OCI-LY7 (cell line): Measurements from ENCODE around the gene NAPSA. TPM values are rescaled to one million over a fixed set of nuclear protein-coding genes. Genes with fewer than 3 reads are reported as not detected.
A peak's percentile ranks its signal among the peaks of the same experiment; 100 is the strongest.

Source experiments
- BruUV-seq: library from RNA; stranded (reverse); fragments of 400-500 nt; replicated peaks from 2 replicates; lab custom pipeline; 2021; lab: Mats Ljungman, UMichigan
- CTCF ChIA-PET: fragments of 300-600 bp; sonication (Branson Sonifier 250); formaldehyde crosslinking; loops from one replicate; lab custom pipeline; 2022; ENCODE audit warnings: antibody characterized with exemption; ENCODE audit not compliant: unreplicated experiment; lab: Charles Lee
- POLR2A ChIA-PET: fragments of 300-600 bp; sonication (Branson Sonifier 250); formaldehyde crosslinking; loops from one replicate; lab custom pipeline; 2022; ENCODE audit warnings: antibody characterized with exemption; lab: Charles Lee
- DNase-seq: peaks from one replicate; pipeline ENCODE4 v3.0.0-alpha.2; 2015; ENCODE audit warnings: low spot score
- H2AFZ ChIP-seq: fragments of 200-600 bp; sonication (generic), shearing (Covaris generic); 2 replicates; pipeline ENCODE4 v1.6.1; 2014; ENCODE audit warnings: mild to moderate bottlenecking, antibody characterized with exemption, low read length, moderate library complexity
- H3K27ac ChIP-seq: fragments of 200-600 bp; sonication (generic); 2 replicates; pipeline ENCODE4 v1.5.1; 2014; ENCODE audit warnings: mixed run types, low read depth, mild to moderate bottlenecking, moderate library complexity, low read length, inconsistent platforms; ENCODE audit not compliant: poor library complexity, severe bottlenecking
- H3K36me3 ChIP-seq: fragments of 200-600 bp; sonication (generic); 2 replicates; pipeline ENCODE4 v1.6.1; 2014; ENCODE audit warnings: mild to moderate bottlenecking, antibody characterized with exemption, low read length, moderate library complexity, mixed read lengths; ENCODE audit not compliant: insufficient read depth
- H3K4me1 ChIP-seq: fragments of 200-600 bp; sonication (generic); 2 replicates; pipeline ENCODE4 v1.5.1; 2014; ENCODE audit warnings: mild to moderate bottlenecking, low read length; ENCODE audit not compliant: insufficient read depth, poor library complexity, severe bottlenecking
- H3K4me2 ChIP-seq: fragments of 200-600 bp; sonication (generic); 2 replicates; pipeline ENCODE4 v1.6.1; 2014; ENCODE audit warnings: mild to moderate bottlenecking, low read length
- H3K4me3 ChIP-seq: fragments of 200-600 bp; sonication (generic); 2 replicates; pipeline ENCODE4 v1.5.1; 2014; ENCODE audit warnings: mild to moderate bottlenecking, low read depth, low read length; ENCODE audit not compliant: poor library complexity, severe bottlenecking
- H3K79me2 ChIP-seq: fragments of 200-600 bp; sonication (generic); 2 replicates; pipeline ENCODE4 v1.6.1; 2016; ENCODE audit warnings: low read depth, mild to moderate bottlenecking, low read length, moderate library complexity, mixed read lengths; ENCODE audit not compliant: insufficient read depth
- H3K9me2 ChIP-seq: fragments of 200-600 bp; sonication (generic); 2 replicates; pipeline ENCODE4 v1.6.1; 2016; ENCODE audit warnings: mild to moderate bottlenecking, low read length, mixed read lengths; ENCODE audit not compliant: insufficient read depth
- H3K9me3 ChIP-seq: fragments of 200-600 bp; sonication (generic); 2 replicates; pipeline ENCODE4 v1.6.1; 2014; ENCODE audit warnings: mild to moderate bottlenecking, mixed run types, low read length, mixed read lengths
- H4K20me1 ChIP-seq: fragments of 200-600 bp; sonication (generic); 2 replicates; pipeline ENCODE4 v1.6.1; 2014; ENCODE audit warnings: mild to moderate bottlenecking, antibody characterized with exemption, low read length, moderate library complexity, mixed read lengths; ENCODE audit not compliant: insufficient read depth
- EZH2phosphoT487 ChIP-seq: fragments of 200-600 bp; sonication (generic); IDR thresholded peaks from 2 replicates; pipeline ENCODE4 v1.6.1; 2018; ENCODE audit warnings: low read depth, borderline replicate concordance, mild to moderate bottlenecking, mixed run types, antibody characterized with exemption, low read length, moderate library complexity, mixed read lengths
- intact Hi-C: fragments of 100-400 bp; cut with micrococcal nuclease; formaldehyde crosslinking; loops from one replicate; pipeline ENCODE4 v1.10.0; 2022; ENCODE audit not compliant: unreplicated experiment
- total RNA-seq, 2 experiments: library from RNA; depleted of rRNA in 1 of 2; stranded (reverse); fragments of >200 nt in 1 of 2; shearing (Covaris generic) in 1 of 2; gene quantifications; 2 replicates each; pipeline ENCODE4 v1.2.3, GENCODE V29; 2014 to 2022
- TF ChIP-seq, protein P1 (sequence below): fragments of 200-600 bp; sonication (generic); conservative IDR thresholded peaks from 2 replicates; pipeline ENCODE4 v1.5.1; 2014; ENCODE audit warnings: mild to moderate bottlenecking, antibody characterized with exemption, low read length, moderate library complexity, mixed read lengths

The NAPSA gene
- total RNA-seq, 2 experiments from 2014 or later: 5.7 to 30.1 TPM

DNA sequence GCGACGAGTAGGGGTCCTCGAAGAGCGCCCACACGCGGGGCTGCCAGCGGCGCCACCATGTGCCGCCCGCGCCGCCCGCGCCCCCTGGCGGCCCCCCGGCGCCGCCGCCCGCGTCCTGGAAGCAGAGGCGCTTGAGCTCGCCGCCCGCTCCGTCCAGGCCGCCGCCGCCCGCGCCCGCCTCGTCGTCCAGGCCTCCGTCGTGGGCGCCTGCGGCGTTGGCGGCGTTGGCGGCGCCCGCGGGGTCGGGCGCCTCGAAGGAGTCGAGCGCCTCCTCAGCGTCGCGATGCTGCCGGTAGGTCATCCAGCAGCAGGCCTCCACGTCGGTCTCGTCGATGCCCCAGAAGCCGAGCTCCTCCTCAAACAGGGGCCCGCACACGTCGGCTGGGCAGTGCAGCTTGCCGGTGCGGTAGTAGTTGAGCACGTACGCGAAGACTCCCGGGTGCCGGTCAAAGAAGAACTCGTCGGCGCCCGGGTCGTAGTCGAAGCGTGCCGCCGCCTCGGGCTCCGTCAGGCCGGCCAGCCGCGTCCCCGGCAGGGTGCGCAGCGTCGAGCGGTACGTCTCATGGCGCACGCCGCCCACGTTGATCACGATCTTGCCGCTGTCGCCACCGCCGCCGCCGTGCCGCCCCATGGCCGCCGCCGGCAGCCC, 37.1 kb downstream of the NAPSA start:
- peaks cover 26% of the 10 kb centered on the region for H3K36me3 ChIP-seq
- peaks cover 14% of the 10 kb centered on the region for H4K20me1 ChIP-seq
- no TSS peak for BruUV-seq
- no peak for TF ChIP-seq EZH2phosphoT487
- TF ChIP-seq, protein P1, sequence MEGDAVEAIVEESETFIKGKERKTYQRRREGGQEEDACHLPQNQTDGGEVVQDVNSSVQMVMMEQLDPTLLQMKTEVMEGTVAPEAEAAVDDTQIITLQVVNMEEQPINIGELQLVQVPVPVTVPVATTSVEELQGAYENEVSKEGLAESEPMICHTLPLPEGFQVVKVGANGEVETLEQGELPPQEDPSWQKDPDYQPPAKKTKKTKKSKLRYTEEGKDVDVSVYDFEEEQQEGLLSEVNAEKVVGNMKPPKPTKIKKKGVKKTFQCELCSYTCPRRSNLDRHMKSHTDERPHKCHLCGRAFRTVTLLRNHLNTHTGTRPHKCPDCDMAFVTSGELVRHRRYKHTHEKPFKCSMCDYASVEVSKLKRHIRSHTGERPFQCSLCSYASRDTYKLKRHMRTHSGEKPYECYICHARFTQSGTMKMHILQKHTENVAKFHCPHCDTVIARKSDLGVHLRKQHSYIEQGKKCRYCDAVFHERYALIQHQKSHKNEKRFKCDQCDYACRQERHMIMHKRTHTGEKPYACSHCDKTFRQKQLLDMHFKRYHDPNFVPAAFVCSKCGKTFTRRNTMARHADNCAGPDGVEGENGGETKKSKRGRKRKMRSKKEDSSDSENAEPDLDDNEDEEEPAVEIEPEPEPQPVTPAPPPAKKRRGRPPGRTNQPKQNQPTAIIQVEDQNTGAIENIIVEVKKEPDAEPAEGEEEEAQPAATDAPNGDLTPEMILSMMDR: 0 out of 2 replicates have a peak, but pooled peaks have one; percentile 1
- intact Hi-C loops: loop anchor here (2.0 to 10.0 kb wide), 2 partner anchors 76 to 1276 kb away; no protein-coding TSS in a partner anchor
- POLR2A ChIA-PET: interaction anchor here (0.6 to 1.5 kb wide), 6 partner anchors 19 to 401 kb away, joined by 3 to 12 read pairs (median 4); partner anchors contain the start of genes SPIB and ZNF473
- peaks cover 50% of the 10 kb centered on the region for H3K4me1 ChIP-seq
- H3K79me2 ChIP-seq: peaks cover 39% of the 10 kb centered on the region
- peak; percentile 65 for DNase-seq
- H2AFZ ChIP-seq: no peak overlapping the region
- peak overlapping the region; percentile 82 for H3K4me2 ChIP-seq
- peak overlapping the region; percentile 12 for H3K27ac ChIP-seq
- H3K9me3 ChIP-seq: no peaks in the 10 kb centered on the region
- CTCF ChIA-PET: interaction anchor here (0.6 to 1.0 kb wide), 5 partner anchors 12 to 505 kb away, joined by 3 to 15 read pairs (median 4); no protein-coding TSS in a partner anchor
- H3K4me3 ChIP-seq: peak overlapping the region; percentile 74
- H3K9me2 ChIP-seq: no peaks in the 10 kb centered on the region

DNA sequence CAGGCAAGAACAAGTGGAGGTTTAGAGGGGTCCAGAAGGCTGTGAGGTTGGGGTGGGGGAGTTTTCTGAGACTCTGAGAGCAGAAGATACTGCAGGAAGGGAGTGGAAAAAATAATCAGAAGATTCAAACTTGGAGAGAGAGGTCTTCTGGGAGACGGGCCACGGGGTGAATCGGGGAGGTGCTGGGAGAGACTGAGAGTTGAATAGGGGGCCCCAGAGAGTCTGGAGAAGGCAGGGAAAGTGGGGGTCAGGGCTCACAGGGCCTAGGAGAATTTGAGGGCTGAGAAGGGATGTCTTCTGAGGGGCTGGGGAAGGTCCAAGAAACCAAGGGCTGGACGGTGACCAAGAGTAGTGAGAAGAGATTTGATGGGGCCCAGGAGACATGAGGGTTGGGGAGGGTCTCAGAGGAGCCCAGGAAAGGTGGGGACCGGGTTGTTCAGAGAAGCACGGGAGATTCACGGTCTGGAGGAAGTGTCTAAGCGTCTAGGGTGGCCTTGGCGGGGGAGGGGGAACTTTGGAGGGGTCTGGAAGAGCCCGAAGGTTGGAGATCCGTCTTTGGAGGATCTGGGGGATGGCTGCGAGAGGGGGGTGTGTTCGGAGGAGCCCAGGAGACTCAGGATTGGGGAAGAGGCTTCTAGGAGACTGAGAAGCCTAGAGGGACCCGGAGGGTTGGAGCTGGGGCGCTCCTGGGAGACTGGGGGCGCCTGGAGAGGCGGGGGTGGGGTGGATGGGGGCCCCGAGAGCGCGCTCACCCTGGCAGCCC, 37.8 kb downstream of the NAPSA start:
- TF ChIP-seq EZH2phosphoT487: no peak
- TF ChIP-seq, protein P1: peak; percentile 42; the same call in 1 of the 2 replicates
- no peak for DNase-seq
- peak overlapping the region; percentile 81 for H3K4me2 ChIP-seq
- no peak overlapping the region for H2AFZ ChIP-seq
- H4K20me1 ChIP-seq: peaks cover 14% of the 10 kb centered on the region
- H3K4me1 ChIP-seq: peaks cover 43% of the 10 kb centered on the region
- ChIA-PET CTCF (no interaction called here), POLR2A (no interaction called here)
- intact Hi-C loops: loop anchor here (2.0 to 10.0 kb wide), 2 partner anchors 75 to 1277 kb away; no protein-coding TSS in a partner anchor
- no peaks in the 10 kb centered on the region for H3K9me2 ChIP-seq
- no TSS peak for BruUV-seq
- H3K79me2 ChIP-seq: peaks cover 32% of the 10 kb centered on the region
- H3K36me3 ChIP-seq: peaks cover 22% of the 10 kb centered on the region
- peak overlapping the region; percentile 74 for H3K4me3 ChIP-seq
- no peak overlapping the region for H3K27ac ChIP-seq
- no peaks in the 10 kb centered on the region for H3K9me3 ChIP-seq
